T follicular helper cell (primary cell): ENCODE results near the gene DTL.
A peak's percentile ranks its signal among the peaks of the same experiment; 100 is the strongest.
"Not testable (repeated sequence)": the region's sequence is repeated elsewhere in the genome, so short reads cannot be mapped to it uniquely, and the experiment has no call there.

Source experiments
- DNase-seq: peaks from one replicate; pipeline ENCODE4 v3.0.0-alpha.2; 2020; ENCODE audit warnings: low read depth
- total RNA-seq, 2 experiments: gene quantifications; one replicate each; lab custom pipeline; 2026; lab: John Stamatoyannopoulos, UW

The DTL gene
- total RNA-seq, result 0.60 to 14.5 reads per million in 2 experiments

GRCh38 chr1:212035123-212035834 is at the start of gene DTL, which contains the start of gene INTS7:
Gene DTL (plus strand): TSS chr1:212035748. CDS start chr1:212035891, 143 bp downstream.
Gene INTS7 (minus strand): TSS chr1:212035557. CDS start chr1:212035437, 120 bp downstream.
- peak; percentile 96 for DNase-seq

DNA sequence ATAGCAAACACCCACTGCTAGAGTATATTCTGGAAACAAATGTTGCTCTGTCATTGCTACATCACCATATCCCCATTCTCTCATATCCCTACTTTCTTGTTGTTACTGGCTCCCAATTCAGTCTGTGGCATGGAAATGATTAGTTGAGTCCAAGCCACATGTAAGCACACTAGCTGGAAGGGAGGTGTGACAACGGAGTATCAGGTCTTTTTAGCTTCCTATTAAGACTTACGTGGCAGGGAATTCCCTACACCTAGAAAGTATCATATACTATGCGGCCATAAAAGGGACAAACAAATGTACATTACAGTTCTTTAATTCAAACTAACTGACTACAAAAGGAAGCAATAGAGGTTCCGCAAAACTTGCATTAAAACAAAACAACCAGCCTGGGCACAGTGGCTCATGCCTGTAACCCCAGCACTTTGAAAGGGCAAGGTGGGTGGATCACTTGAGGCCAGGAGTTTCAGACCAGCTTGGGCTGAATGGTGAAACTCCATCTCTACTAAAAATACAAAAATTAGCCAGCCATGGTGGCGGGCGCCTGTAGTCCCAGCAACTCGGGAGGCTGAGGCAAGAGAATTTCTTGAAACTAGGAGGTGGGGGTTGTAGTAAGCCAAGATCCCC is 48.8 kb upstream of the DTL start:
- no peak for DNase-seq

- DNase-seq, result no peak
Measured at GRCh38 chr1:211991695-211992094, 43.9 kb upstream of the DTL start.

DNA sequence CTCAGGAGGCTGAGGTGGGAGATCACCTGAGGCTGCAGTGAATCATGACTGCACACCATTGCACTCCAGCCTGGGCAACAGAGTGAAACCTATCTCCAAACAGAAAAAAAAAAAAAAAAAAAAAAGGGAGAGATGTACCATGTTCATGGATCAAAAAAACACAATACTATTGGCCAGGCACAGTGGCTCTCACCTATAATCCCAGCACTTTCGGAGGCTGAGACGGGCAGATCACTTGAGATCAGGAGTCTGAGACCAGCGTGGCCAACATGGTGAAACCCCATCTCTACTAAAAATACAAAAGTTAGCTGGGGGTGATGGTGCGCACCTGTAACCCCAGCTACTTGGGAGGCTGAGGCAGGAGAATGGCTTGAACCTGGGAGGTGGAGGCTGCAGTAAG is 38.1 kb upstream of the DTL start:
- DNase-seq, result not testable (repeated sequence)

DNA sequence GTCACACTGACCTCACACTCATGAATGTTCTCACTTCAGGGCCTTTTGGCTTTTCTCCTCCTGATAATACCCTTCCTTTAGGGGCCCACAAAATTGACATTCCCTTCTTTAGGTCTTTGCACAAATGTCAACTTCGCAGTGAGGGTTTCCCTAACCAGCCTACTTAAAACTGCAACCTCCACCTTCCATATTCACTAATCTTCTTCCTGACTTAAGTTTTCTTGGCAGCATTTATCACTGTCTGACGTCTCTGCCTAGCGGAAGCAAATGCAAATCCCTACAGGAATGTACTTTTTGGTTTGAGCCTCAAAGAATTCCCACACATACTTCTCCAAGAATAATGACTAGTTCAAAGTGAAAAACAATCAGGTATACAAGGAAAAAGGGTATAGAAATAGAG is 33.0 kb upstream of the DTL start:
- no peak for DNase-seq

DNA sequence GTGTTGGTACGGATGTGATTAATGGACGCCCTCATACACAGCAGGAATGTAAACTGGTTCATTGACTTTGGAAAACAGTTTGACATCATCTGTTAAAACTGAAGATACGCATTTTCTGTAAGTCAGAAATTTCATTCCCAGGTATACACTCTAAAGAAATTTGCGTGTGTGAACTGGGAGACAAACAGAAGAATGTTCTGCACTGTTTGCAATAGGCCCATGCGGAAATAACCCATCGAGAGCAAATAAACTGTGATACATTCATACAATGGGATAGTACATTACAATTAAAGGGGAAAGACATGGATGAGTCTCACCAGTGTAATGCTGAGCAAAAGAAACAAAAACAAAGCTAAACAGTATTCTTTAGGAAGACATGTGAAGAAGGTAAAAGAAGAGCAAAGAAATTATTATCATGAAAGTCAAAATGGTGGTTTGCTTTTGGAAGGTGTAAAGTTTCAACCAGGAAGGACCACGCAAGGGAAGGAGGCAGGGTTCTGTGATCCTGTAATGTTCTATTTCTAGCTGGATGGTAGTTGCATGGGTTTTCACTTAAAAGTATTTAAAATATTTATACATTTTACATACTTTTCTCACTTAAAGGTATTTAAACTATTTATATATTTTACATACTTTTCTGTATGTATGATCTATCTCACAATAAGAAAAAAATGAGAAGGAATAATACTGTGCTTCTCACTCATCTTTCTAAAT is 30.5 kb upstream of the DTL start:
- no peak for DNase-seq

DNA sequence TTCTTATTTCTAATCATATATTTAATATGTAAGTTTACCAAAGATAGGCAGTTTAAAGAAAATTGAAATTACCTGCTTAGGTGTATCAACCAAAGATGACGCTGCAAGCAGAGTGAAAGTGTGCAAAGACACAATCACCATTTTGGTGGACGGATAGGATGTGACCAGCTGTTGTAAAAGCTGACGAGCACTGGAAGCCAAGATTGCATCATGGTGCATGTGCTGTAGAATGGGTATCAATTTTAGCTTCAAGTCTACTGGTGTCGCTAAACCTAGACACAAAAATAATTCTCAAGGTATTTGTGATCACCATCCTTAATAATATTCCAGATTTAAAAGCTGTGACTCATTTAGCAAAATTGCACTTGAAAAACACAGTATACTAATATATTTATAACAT is 28.4 kb upstream of the DTL start:
- no peak for DNase-seq

DNA sequence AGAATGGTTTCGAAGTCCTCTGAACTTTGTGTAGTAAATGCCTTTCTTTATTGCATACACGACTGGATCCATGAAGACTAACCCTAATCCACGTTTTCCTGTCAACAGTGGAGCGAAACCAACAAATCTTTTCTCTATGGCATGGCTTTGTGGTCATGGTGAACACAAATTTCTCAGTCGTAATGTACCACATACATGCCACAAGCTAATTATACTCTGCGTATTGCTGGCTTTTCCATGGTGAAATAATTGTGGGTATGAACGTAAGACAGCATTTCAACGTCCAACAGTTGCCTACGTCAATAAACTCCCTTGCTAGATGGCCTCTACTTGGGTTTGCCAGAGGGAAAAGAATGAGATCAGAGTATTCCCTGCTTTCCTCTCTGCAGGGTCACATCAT is 27.7 kb upstream of the DTL start:
- no peak for DNase-seq

DNA sequence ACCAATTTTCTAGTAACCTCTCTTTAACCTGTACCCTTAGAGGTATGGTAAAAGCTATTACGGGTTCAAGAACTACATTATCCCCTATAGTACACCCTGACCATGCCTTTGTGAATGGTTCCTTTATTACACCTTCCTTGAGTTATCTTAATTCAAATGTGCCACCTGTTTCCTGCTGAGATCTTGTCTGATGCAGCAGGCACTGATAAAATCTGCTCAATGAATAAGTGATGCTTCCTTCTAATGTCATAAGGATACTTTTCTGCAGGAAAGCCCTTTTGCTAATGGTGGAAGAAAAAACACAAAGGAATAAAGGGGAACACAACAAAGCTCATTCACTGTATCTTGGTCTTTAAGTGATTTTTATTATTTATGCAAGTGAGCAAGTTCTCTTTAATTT is 26.0 kb upstream of the DTL start:
- no peak for DNase-seq

DNA sequence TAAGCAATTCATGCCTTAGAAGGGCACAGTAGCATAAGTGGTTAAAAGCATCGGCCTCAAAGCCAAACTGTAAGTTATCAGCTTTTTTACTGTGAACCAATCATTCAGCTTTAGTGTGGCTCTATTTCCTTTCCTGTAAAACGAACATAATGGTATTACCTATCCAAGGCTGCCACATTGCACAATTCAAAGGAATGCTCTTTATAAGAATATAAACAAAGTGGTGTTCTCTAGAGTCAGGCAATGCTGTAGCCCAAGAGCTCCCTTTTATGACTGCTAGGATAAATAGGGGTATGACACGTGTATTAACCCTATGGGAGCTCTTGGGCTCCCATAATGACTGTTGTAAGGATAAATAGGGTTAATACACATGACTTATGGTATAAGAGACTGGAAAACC is 25.5 kb upstream of the DTL start:
- DNase-seq, result no peak

DNA sequence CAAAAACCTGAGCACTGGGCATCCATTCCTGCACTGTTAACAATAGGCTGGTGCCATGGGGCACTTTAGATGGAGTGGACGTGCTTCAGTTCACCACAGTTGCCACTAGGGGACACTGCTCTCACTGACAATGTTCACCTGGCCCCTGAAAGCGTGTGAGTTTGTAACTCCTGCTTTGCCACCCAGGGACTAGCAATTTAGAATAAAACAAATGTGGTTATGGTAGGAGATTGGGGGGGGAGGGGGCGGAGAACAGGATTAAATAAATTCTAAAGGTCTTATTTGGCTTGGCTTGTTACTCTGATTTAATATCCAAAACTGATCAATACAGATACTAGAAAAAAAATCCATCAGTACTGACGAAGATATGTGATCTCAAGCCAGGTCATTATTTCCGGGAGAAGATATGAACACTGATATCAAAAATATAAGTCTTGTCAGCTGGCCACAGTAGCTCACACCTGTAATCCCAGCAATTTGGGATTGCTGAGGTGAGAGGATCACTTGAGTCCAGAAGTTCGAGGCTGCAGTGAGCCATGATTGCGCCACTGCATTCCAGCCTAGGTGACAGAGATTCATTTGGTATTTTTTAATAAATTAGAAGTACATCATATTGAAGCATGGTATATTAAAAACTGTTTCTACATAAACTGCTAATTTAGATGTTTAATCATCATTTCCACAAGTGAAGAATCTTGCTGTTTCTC is 23.4 kb upstream of the DTL start:
- DNase-seq, result peak; percentile 43

DNA sequence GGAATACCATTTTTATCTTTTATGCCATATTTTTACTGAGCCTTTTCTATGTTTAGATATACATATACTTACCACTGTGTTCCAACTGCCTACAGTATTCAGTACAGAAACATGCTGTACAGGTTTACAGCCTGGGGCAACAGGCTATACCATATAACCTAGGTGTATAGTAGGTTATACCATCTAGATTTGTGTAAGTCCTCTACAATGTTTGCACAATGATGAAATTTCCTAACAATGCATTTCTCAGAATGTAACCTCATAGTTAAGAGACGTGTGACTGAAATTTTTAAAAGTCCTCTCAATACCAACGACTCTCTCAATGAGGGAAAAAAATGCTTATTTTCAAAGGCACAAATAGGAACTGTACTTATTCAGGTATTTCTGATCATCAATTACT is 21.9 kb upstream of the DTL start:
- no peak for DNase-seq

DNA sequence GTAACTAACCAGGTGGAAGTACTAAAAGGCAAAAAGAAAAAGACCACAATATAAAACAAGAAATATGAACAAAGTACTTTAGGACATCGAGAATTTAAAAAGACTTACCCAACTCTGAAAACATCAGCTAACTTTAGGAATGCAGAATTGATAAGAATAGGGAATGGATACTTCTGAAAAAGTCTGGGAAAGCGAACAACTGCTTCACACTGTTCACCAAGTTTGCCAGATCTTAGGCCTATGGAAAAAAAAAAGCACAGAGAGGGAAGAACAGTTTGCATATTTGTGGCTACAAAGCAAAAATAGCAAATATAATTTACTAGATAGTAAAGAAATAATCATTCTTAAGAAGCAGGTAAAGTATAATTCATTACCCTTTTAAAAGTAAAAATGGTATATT is 14.6 kb upstream of the DTL start:
- no peak for DNase-seq

DNA sequence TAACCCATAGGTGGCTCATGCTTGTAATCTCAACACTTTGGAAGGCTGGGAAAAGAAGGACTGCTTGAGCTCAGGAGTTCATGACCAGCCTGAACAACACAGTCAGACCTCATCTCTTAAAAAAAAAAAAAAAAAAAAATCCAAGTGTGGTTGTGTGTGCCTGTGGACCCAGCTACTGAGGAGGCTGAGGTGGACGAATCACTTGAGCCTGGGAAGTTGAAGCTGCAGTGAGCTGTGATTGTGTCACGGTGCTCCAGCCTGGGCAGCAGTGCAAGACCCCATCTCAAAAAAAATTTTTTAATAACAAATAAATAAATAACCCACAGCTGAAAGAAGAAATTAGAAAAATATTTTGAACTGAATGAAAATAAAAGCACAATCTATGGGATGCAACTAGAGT is 14.0 kb upstream of the DTL start:
- no peak for DNase-seq

DNA sequence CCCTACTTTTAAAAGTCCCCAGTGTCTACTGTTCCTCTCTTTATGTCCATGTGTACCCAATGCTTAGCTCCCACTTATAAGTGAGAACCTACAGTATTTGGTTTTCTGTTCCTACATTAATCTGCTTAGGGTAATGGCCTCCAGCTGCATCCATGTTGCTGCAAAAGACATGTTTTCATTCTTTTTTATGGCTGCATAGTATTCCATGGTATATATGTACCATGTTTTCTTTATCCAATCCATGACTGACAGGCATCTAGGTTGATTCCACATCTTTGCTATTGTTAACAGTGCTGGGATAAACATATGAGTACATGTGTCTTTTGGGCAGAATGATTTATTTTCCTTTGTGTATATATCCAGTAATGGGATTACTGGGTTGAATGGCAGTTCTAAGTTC is 12.6 kb upstream of the DTL start:
- DNase-seq, result not testable (repeated sequence)

- DNase-seq, result no peak
Measured at GRCh38 chr1:212024469-212025149, 10.9 kb upstream of the DTL start.

- DNase-seq, result not testable (repeated sequence)
Measured at GRCh38 chr1:212027727-212028126, 7.8 kb upstream of the DTL start.

- no peak for DNase-seq
Measured at GRCh38 chr1:212030936-212031528, 4.5 kb upstream of the DTL start.

- no peak for DNase-seq
Measured at GRCh38 chr1:212034516-212035122, 929 bp upstream of the DTL start.

DNA sequence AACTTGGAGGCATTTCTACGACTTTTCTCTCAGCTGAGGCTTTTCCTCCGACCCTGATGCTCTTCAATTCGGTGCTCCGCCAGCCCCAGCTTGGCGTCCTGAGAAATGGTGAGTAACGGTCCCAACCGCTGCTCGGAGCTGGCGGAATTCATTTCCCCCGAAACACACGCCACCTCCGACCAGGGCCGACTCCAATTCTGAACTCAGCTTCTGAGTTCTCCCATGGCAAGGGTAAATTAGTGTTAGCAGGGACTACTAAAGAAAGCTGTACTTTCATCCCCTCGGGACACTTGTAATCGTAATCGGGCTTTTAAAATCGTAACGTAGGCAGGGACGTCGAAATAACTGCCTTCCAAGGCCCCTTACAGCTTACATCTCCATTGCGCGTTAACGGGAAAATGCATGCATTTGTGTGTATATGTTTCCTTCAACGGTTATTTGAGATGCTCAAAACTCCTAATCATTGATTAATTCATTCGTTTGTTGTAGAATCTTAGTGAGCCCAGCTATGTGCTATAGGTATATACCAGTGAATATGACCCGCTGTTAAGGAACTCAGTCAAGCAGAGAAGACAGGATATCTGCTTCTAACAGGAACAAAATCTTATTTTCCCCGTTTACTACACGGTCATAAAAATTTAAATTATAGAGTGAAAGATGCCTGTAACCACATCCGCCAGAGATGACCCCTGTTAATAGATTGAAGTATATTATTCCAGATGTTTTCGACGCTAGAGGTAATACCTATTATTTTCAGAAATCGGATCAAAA is 472 bp downstream of the DTL start:
- no peak for DNase-seq
